ENCODE results near the gene RPS21. TPM values are rescaled to one million over a fixed set of nuclear protein-coding genes. Genes with fewer than 3 reads are reported as not detected.

The RPS21 gene
- total and polyA plus RNA-seq, 2 of the 13 experiments (the other 11 are each of a cell fraction or from before 2014, with no cell fraction given), result 2,647 to 11,063 TPM

GRCh38 chr20:62382306-62383198, 4.4 kb upstream of the RPS21 start (continued):
- peak; percentile 86 for TF ChIP-seq ZNF264 (CRISPR knock-in tag; IDR thresholded peaks at IDR 0.05)
- TF ChIP-seq ZNF17 (CRISPR knock-in tag; IDR thresholded peaks at IDR 0.05), result no peak
- peak; percentile 77; the same call in 1 of the 2 replicates for TF ChIP-seq RFXAP (CRISPR knock-in tag; IDR thresholded peaks at IDR 0.05; ENCODE audit: borderline replicate concordance)
- peak; percentile 90; the same call in 1 of the 2 replicates for TF ChIP-seq KLF6 (CRISPR knock-in tag; IDR thresholded peaks at IDR 0.05)
- TF ChIP-seq TFAP4 (IDR thresholded peaks at IDR 0.05; ENCODE audit: borderline replicate concordance, low read depth), result peak; percentile 61; the same call in 1 of the 2 replicates
- peak; percentile 80; the same call in 1 of the 2 replicates for TF ChIP-seq ZNF530 (CRISPR knock-in tag; IDR thresholded peaks at IDR 0.05; ENCODE audit: low read depth)
- no peak for TF ChIP-seq FLYWCH1 (CRISPR knock-in tag; IDR thresholded peaks at IDR 0.05)
- TF ChIP-seq ZNF674 (CRISPR knock-in tag; IDR thresholded peaks at IDR 0.05; ENCODE audit: low read depth), result 0 out of 2 replicates have a peak, but pooled peaks have one; percentile 48
- 0 out of 2 replicates have a peak, but pooled peaks have one; percentile 22 for TF ChIP-seq RCOR2 (CRISPR knock-in tag; IDR thresholded peaks at IDR 0.05)
- TF ChIP-seq CEBPZ (IDR thresholded peaks at IDR 0.05; ENCODE audit: low read length), result no peak
- TF ChIP-seq HOXD1 (CRISPR knock-in tag; IDR thresholded peaks at IDR 0.05), result peak; percentile 85; the same call in 1 of the 2 replicates
- TF ChIP-seq PAX8 (CRISPR knock-in tag; IDR thresholded peaks at IDR 0.05; ENCODE audit: borderline replicate concordance), result no peak
- TF ChIP-seq REL (CRISPR knock-in tag; conservative IDR thresholded peaks at IDR 0.05), result no peak
- peak; percentile 36 for TF ChIP-seq CBX1 (IDR thresholded peaks at IDR 0.05; ENCODE audit: low read depth)
- no peak for TF ChIP-seq ATF6 (CRISPR knock-in tag; conservative IDR thresholded peaks at IDR 0.05)
- TF ChIP-seq TOPORS (CRISPR knock-in tag; IDR thresholded peaks at IDR 0.05), result no peak; the same call in 1 of the 2 replicates
- no peak for TF ChIP-seq TCF12 (IDR thresholded peaks at IDR 0.05)
- TF ChIP-seq TCF12 (CRISPR knock-in tag; IDR thresholded peaks at IDR 0.05), result no peak
- TF ChIP-seq ZNF558 (CRISPR knock-in tag; IDR thresholded peaks at IDR 0.05; ENCODE audit: borderline replicate concordance), result no peak
- TF ChIP-seq ZNF180 (CRISPR knock-in tag; IDR thresholded peaks at IDR 0.05; ENCODE audit: borderline replicate concordance, low read depth), result no peak
- no peak for TF ChIP-seq TEAD2 (CRISPR knock-in tag; IDR thresholded peaks at IDR 0.05)
- TF ChIP-seq ZNF552 (CRISPR knock-in tag; IDR thresholded peaks at IDR 0.05; ENCODE audit: borderline replicate concordance), result no peak
- no peak for TF ChIP-seq ZNF441 (CRISPR knock-in tag; IDR thresholded peaks at IDR 0.05; ENCODE audit: borderline replicate concordance)
- TF ChIP-seq ZFP90 (CRISPR knock-in tag; IDR thresholded peaks at IDR 0.05; ENCODE audit: borderline replicate concordance), result peak; percentile 94
- TF ChIP-seq ZNF709 (CRISPR knock-in tag; IDR thresholded peaks at IDR 0.05), result no peak

All from HepG2 (cell line).